Activated CD8-positive, alpha-beta memory T cell treated with anti-CD3 and anti-CD28 coated beads, Interleukin-2, amount 50 U/mL, for 1 hour (primary cell): Measurements from ENCODE around the gene CELA2A.

Experiments
- DNase-seq: peaks from one replicate; pipeline ENCODE4 v3.0.0-alpha.2; 2020; ENCODE audit errors: extremely low read depth

CELA2A gene

GRCh38 chr1:15456313-15456954, at the start of gene CELA2A:
TSS of gene CELA2A (plus strand) at chr1:15456732. CDS start at chr1:15456754, 22 bp downstream.
- DNase-seq: no peak

- no peak for DNase-seq
Observed at GRCh38 chr1:15407580-15407979, 49.0 kb upstream of the CELA2A start.

DNA sequence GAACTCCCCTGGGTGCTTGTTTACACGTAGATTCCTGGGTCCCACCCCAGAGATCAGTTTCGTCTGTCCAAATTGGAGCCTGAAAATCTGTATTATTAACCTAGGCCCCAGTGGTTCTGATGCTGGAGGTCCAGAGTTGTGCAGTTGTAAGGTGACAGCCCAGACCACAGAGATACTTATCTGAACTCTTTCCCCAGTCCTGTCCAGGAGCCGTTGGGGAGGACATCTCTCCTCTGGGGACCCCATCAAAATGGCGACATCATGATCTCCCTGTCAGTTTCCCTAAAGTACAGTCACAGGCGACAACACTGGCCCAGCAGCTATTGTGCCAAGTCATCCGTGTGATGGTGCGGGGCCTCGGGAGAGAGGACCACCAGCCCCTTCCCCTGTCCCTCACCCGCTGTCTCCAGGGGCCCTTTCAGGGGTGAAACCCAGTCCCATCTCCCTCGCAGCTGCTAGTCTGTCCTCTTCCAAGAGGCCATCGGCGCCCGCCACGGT, 47.6 kb upstream of the CELA2A start:
- no peak for DNase-seq

GRCh38 chr1:15409388-15410222, 46.9 kb upstream of the CELA2A start, which contains the start of gene EFHD2:
TSS of gene EFHD2 (plus strand) at chr1:15409888. CDS start at chr1:15409972, 84 bp downstream.
- peak; percentile 94 for DNase-seq

DNA sequence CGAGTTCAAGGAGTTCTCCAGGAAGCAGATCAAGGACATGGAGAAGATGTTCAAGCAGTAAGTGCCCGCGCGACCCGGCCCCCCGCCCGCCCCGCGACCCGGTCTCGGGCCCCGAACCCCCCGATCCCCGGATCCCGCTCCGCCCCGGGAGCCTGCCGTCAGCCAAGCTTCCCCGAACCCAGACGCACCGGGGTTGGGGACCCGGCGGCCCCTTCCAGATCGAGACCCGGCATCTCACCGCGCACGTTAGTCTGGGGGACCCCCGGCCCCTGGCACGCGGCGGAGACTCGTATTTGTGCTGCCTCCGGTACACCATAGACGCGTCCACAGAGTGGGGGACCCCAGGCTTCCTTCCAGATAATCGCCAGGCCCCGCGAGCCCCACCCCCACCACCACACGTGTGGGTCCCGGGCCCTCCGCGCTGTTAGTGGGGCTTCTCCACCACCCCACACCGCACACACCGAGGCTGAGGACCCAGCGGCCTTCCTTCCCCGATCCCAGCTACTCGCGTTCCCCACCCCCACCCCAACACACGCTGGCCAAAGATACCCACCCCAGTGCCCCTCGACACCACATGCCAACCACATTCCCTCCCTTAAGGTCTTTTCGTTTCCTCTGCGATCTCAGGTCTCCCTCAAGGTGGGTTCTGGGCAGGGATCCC, 46.2 kb upstream of the CELA2A start:
- DNase-seq: no peak

DNA sequence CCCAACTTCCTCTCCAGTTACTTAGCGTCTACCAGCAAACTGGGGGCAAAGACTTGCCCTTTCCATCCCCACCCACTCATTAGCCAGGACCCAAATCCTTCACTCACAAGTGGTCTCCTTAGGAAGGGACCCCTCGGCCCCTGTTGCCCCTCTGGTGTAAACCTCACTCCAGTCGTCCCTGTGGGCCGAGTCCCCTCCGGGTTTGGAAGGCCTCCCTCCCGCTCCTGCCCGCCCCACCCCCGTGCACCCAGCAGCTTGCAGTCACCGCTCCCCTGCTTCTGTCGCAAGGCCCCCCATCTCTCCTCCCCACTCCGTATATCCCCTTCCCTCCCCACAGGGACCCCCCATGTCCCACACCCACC, 45.7 kb upstream of the CELA2A start:
- DNase-seq: no peak

DNA sequence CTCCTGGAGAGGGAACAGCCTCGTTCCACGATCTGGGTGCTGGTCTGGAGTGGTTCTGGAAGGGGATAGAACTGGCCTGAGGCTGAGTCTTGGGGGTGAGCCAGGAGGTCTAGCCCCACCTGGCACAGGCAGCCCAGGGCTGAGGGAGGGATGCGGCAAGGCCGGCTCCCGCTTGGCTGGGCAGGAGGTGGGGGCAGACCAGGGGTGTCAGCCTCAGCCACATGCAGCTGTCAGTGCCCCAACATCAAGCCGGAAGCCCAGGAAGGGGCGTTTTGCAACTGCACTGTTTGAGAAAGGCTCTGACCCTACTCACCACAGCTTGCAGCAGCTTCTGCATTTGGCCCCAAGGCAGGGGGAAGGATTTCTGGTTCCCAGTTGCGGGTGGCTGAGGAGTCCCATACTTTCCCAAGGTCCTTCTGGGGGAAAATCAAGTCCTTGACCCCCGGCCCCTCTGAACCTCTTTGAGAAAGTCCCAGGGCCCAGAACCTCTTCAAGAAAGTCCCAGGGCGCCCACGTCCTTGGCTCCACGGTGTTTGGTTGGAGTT, 44.9 kb upstream of the CELA2A start:
- DNase-seq: no peak

- DNase-seq: no peak
Observed at GRCh38 chr1:15412175-15412800, 44.2 kb upstream of the CELA2A start.

GRCh38 chr1:15412843-15413242, 43.7 kb upstream of the CELA2A start:
- DNase-seq: no peak

- DNase-seq: no peak
Observed at GRCh38 chr1:15413563-15414444, 42.7 kb upstream of the CELA2A start.

- no peak for DNase-seq
Observed at GRCh38 chr1:15414445-15414983, 42.0 kb upstream of the CELA2A start.

DNA sequence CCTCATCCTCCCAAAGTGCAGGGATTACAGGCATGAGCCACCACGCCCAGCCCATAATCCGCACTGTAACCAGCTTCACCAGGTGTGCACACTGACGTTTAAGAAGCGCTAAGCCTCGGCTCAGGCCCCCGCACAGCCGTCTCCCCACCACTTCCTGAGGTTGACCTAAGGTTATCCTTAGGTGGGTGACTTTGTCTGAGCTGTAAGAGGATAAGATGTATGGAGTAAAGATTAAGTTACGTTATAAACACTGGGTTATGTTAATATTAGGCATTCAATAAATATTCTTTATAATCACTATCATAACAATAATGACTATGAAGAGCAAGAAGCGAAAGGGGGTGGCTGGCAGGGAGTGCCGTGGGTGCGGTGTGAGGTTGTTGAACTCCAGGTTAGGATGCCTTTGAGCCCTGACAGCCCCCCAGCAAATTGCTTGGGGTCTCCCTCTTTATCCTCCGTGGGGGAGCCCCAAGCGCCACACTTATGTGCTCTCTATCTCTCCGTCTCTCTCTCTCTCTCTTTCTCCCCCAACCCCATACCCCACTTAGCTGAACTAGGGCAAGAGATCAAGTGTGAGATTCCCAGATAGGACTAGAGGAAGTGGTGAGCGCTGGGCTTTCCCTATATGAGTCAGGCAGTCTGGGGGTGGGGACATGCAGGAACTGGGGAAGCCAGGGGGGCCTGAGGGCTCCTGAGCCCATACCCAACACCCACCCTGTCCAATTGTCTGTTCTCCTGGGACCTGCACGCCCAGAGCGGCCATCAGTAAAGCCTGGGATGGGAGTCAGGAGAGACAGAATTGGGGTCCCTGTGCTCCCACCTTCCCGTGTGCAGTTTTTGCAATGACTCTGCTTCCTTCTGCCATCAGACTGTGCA, 39.2 kb upstream of the CELA2A start:
- no peak for DNase-seq

DNA sequence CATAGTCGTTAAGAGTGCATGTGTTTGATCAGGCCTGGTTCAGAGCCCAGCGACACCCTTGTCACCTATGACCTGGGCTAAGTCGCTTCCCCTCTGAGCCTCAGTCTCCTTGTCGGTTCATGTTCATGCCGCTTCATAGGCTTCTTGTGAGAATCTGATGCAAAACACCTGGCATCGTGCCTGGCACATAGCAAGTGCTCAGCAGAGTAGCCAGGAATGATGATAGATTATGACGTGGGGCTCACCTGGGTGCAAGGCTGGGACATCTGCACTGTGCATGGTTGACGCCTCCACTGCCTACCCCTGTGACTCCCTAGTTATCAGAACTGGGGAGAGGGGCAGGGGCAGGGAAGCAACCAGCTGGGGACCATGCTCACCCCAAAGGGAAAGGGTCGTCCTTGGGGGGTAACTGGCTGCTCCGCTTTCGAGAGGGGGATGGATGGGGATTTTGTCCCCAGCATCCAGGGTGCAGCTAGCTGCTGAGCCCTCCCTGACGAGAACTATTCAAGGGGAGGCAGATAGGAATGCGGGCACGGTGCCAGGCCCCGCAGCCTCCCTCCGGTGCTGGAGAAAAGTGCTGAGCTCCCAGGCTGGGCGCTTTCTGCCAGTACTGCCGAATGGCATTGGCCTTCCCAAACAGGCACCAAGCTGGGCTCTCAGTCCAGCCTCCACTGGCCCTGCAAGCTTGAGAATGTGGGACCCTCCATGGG, 37.6 kb upstream of the CELA2A start:
- no peak for DNase-seq

- DNase-seq: no peak
Observed at GRCh38 chr1:15420853-15421465, 35.6 kb upstream of the CELA2A start.

DNA sequence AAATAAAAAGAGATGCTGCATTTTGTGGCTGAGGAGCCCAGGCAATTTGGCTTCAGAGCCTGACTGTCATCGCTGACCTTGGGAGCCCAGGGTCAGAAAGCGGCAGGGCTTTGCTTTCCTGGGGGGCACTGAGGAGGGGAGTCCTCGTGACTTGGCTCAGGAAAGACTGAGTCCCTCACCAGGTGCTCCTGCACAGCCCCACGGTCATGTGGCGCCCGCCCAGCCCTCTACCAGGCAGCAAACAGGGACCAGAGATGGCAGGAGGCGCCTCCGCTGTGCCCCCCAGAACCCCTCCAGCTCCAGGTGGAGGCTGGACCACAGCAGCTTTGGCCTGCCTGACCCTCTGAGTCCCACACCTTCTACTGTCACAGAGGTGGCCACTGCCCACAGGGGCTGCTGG, 33.7 kb upstream of the CELA2A start:
- no peak for DNase-seq

DNA sequence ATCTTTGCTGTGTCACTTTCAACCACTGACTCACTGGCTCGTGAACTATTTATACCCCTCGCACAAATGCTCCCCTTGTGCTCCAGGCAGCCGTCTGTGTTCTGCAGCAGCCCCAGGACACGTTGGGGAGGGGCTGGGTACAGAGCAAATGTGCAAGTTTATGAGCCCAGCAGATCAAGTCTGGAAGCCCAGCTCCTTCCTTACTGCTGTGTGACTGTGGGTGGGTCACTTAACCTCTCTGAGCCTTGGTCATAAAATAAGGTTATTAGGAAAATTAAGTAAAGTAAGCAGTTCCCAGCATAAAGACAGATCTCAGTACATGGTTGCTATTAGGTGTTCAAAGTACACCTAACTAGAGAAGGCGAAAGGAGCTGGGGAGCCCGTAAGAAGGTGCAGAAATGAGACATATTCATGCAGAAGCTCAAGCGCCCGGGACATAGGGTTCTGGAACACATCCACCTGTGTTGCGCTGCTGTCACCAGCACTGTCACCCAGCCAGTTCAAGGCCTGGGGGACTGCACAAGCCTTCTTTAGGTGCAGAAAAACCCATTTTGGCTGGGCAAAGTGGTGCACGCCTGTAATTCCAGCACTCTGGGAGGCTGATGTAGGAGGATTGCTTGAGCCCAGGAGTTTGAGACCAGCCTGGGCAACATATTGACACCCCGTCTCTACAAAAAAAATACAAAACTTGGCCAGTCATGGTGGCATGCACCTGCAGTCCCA, 33.0 kb upstream of the CELA2A start:
- no peak for DNase-seq

DNA sequence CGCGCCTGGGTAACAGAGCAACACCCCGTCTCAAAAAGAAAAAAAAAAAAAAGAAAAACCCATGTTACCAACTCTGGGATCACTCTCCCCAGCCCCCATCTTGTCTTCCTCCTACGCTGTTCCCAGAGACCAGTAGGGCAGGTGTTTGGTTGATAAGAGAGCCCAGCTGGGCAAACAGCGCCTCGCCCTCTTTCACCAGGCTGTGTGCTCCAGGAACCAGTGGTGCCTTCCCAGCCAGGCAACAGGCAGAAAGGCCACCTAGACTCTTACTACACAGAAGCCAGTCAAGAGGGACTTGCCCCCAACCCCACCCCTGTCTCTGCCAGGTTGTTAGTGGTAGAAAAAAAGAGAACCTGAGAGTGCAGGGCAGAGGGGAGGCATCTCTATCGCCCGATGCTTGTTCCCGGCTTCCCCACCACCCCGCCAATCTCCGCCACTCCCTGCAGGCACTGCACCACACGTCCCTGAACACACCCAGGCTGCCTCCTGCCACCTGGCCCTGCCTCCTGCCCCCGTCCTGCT, 32.3 kb upstream of the CELA2A start:
- no peak for DNase-seq

GRCh38 chr1:15424981-15425380, 31.6 kb upstream of the CELA2A start:
- no peak for DNase-seq
